CD14-positive monocyte (primary cell): ENCODE data around the gene PEDS1. TPM values are rescaled to one million over a fixed set of nuclear protein-coding genes. Genes with fewer than 3 reads are reported as not detected.

Source experiments
- DNase-seq, 3 donors: peaks; one replicate each; pipeline ENCODE4 v3.0.0-alpha.2; 2011 to 2022
- H2AFZ ChIP-seq: 2 replicates; pipeline ENCODE4 v1.6.0; 2012; ENCODE audit warnings: mild to moderate bottlenecking, low read depth, low read length, inconsistent platforms; ENCODE audit not compliant: insufficient read depth, poor library complexity, severe bottlenecking
- H3K27ac ChIP-seq, 2 donors: 1 replicate in 1 of 2; 2 replicates in 1 of 2; pipeline ENCODE4 v1.5.1; 2012 to 2013; ENCODE audit warnings: low read length in 2 of 2, control low read depth in 1 of 2, inconsistent platforms in 1 of 2, low read depth in 1 of 2, mild to moderate bottlenecking in 1 of 2
- H3K27me3 ChIP-seq, 2 donors: one replicate each; pipeline versions ENCODE4 v1.6.0 to v1.6.1; 2011 to 2013; ENCODE audit warnings: low read length in 2 of 2; ENCODE audit not compliant: control insufficient read depth in 2 of 2, insufficient read depth in 2 of 2
- H3K36me3 ChIP-seq, 2 donors: replicated peaks in 1 of 2; 1 replicate in 1 of 2; 2 replicates in 1 of 2; pipeline versions ENCODE4 v1.5.1 to v1.6.1; 2012 to 2013; ENCODE audit warnings: low read length in 2 of 2, control low read depth in 1 of 2, inconsistent platforms in 1 of 2, mild to moderate bottlenecking in 1 of 2; ENCODE audit not compliant: insufficient read depth in 2 of 2, control insufficient read depth in 1 of 2
- H3K4me1 ChIP-seq, 2 donors: 1 replicate in 1 of 2; 2 replicates in 1 of 2; pipeline versions ENCODE4 v1.5.1 to v1.6.1; 2012 to 2013; ENCODE audit warnings: low read length in 2 of 2, control low read depth in 1 of 2, inconsistent platforms in 1 of 2, mild to moderate bottlenecking in 1 of 2, moderate library complexity in 1 of 2; ENCODE audit not compliant: insufficient read depth in 2 of 2, control insufficient read depth in 1 of 2
- H3K4me2 ChIP-seq: replicated peaks from 2 replicates; pipeline ENCODE3; 2012; ENCODE audit warnings: low read length, moderate library complexity, mild to moderate bottlenecking; ENCODE audit not compliant: poor library complexity, severe bottlenecking; ENCODE audit errors: extremely low read depth
- H3K4me3 ChIP-seq, 3 experiments: fragments of 200-600 bp in 1 of 3; sonication (generic) in 1 of 3; replicated peaks in 1 of 3; 1 replicate in 2 of 3; 2 replicates in 1 of 3; pipeline ENCODE4 v1.5.1; 2011 to 2013; ENCODE audit warnings: low read length in 3 of 3, mild to moderate bottlenecking in 3 of 3, control low read depth in 2 of 3, low read depth in 2 of 3, inconsistent platforms in 1 of 3, moderate library complexity in 1 of 3
- H3K79me2 ChIP-seq: 2 replicates; pipeline ENCODE4 v1.6.0; 2012; ENCODE audit warnings: mild to moderate bottlenecking, control low read depth, inconsistent platforms, low read length, moderate library complexity; ENCODE audit not compliant: insufficient read depth
- H3K9ac ChIP-seq: 2 replicates; pipeline ENCODE4 v1.6.0; 2017; ENCODE audit warnings: low read length, mild to moderate bottlenecking; ENCODE audit not compliant: insufficient read depth, poor library complexity, severe bottlenecking
- H3K9me3 ChIP-seq, 2 donors: replicated peaks in 1 of 2; 1 replicate in 1 of 2; 2 replicates in 1 of 2; pipeline versions ENCODE4 v1.5.1 to v1.6.1; 2012 to 2013; ENCODE audit warnings: low read length in 2 of 2, control low read depth in 1 of 2; ENCODE audit not compliant: control insufficient read depth in 1 of 2, insufficient read depth in 1 of 2
- H4K20me1 ChIP-seq: 2 replicates; pipeline ENCODE4 v1.6.0; 2012; ENCODE audit warnings: mild to moderate bottlenecking, low read length, control low read depth, moderate library complexity; ENCODE audit not compliant: insufficient read depth
- H3K27ac Mint-ChIP-seq, 7 donors: one replicate each; pipeline ENCODE4 v1.8.0; 2020; ENCODE audit warnings: mild to moderate bottlenecking in 7 of 7, mixed read lengths in 7 of 7, moderate library complexity in 6 of 7, inconsistent platforms in 2 of 7
- H3K27me3 Mint-ChIP-seq, 3 donors: one replicate each; pipeline ENCODE4 v1.8.0; 2021 to 2022; ENCODE audit warnings: low read depth in 3 of 3, mild to moderate bottlenecking in 3 of 3, mixed read lengths in 3 of 3, moderate library complexity in 3 of 3, inconsistent platforms in 1 of 3
- H3K36me3 Mint-ChIP-seq, 2 donors: one replicate each; pipeline ENCODE4 v1.8.0; 2020; ENCODE audit warnings: mixed read lengths in 2 of 2, inconsistent platforms in 1 of 2, mild to moderate bottlenecking in 1 of 2
- H3K4me1 Mint-ChIP-seq: one replicate; pipeline ENCODE4 v1.8.0; 2020; ENCODE audit warnings: mild to moderate bottlenecking, mixed read lengths
- H3K4me3 Mint-ChIP-seq, 2 donors: one replicate each; pipeline ENCODE4 v1.8.0; 2020; ENCODE audit warnings: mild to moderate bottlenecking in 2 of 2, mixed read lengths in 2 of 2, moderate library complexity in 1 of 2
- H3K9me3 Mint-ChIP-seq, 7 donors: one replicate each; pipeline ENCODE4 v1.8.0; 2020 to 2022; ENCODE audit warnings: mixed read lengths in 7 of 7, mild to moderate bottlenecking in 6 of 7, moderate library complexity in 6 of 7, inconsistent platforms in 2 of 7
- WGBS: methylation state at CpG from one replicate; pipeline ENCODE4 v1.1.5; 2013; ENCODE audit warnings: missing lambda C conversion rate; ENCODE audit not compliant: insufficient coverage; 5-methylcytosine and 5-hydroxymethylcytosine counted together
- intact Hi-C, 2 donors: fragments of 100-400 bp; cut with micrococcal nuclease; formaldehyde crosslinking; loops; one replicate each; pipeline versions ENCODE4 v1.15.0 to v1.15.1; 2023
- polyA plus RNA-seq, 3 donors: library from polyadenylated mRNA; depleted of rRNA in 1 of 3; unstranded in 2 of 3; stranded (reverse) in 1 of 3; fragments of 300-500 nt in 2 of 3; fragments of >200 nt in 1 of 3; fragmentation: Illumina TruSeq in 2 of 3; gene quantifications; 1 replicate in 2 of 3; 2 replicates in 1 of 3; pipeline ENCODE4 v1.2.3, GENCODE V29; 2012 to 2021
- TF ChIP-seq, protein P1 (sequence below): fragments of 200-600 bp; IDR thresholded peaks from one replicate; pipeline ENCODE4 v1.8.0; 2022; ENCODE audit warnings: antibody characterized with exemption, mild to moderate bottlenecking

Gene PEDS1
- polyA plus RNA-seq, 3 donors = 19.6 to 48.1 (median 25.2) TPM

DNA sequence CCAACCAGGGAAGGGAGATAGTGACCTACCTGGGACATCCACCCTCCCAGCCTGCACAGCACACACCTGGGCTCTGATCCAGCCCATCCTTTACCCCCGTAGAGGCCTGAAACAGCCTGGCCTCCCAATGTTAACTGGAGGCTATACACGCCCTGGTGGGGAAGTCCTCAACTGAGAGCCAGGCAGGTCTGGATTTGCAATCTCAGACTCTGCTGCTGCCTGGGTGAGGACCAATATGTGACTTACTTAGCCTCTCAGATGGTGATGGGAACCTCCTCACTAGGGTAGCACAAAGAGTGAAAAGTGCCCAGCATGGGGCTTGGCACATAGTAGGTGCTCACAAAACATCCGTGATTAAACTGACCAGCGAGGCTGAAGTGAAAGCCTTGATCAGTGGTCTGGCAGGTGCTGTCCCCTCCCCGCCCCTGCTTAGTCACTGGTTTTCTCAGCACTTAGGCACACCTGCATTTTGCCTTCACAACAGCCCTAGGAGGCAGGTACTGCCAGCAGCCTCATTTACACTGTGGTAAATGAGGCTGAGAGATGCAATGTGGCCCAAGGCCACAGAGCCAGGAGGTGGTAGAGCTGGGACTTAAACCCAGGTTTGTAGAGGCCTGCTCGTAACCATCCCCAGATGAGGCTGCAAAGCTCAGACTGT is 12.4 kb downstream of the PEDS1 start:
- Mint-ChIP-seq H3K9me3 (no peaks in the 10 kb centered on the region), H3K36me3 (peaks cover 55 to 78% of the 10 kb centered on the region in 2 donors), H3K27ac (peak overlapping the region in 4 of 7 donors; percentile 44 to 78 (median 54)), H3K27me3 (peaks cover 0 to 2% (median 0%) of the 10 kb centered on the region in 3 donors), H3K4me1 (peaks cover 40% of the 10 kb centered on the region), H3K4me3 (no peak overlapping the region)
- DNase-seq = no peak
- peaks cover 24 to 29% of the 10 kb centered on the region in 2 donors for H3K4me1 ChIP-seq
- TF ChIP-seq, protein P1, sequence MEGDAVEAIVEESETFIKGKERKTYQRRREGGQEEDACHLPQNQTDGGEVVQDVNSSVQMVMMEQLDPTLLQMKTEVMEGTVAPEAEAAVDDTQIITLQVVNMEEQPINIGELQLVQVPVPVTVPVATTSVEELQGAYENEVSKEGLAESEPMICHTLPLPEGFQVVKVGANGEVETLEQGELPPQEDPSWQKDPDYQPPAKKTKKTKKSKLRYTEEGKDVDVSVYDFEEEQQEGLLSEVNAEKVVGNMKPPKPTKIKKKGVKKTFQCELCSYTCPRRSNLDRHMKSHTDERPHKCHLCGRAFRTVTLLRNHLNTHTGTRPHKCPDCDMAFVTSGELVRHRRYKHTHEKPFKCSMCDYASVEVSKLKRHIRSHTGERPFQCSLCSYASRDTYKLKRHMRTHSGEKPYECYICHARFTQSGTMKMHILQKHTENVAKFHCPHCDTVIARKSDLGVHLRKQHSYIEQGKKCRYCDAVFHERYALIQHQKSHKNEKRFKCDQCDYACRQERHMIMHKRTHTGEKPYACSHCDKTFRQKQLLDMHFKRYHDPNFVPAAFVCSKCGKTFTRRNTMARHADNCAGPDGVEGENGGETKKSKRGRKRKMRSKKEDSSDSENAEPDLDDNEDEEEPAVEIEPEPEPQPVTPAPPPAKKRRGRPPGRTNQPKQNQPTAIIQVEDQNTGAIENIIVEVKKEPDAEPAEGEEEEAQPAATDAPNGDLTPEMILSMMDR = no peak
- H3K79me2 ChIP-seq = peaks cover 79% of the 10 kb centered on the region
- peaks cover 58% of the 10 kb centered on the region for H4K20me1 ChIP-seq
- intact Hi-C loops = no loop called here
- H2AFZ ChIP-seq = no peak overlapping the region
- H3K36me3 ChIP-seq = peaks cover 46 to 71% of the 10 kb centered on the region in 2 donors
- no peaks in the 10 kb centered on the region for H3K9me3 ChIP-seq
- H3K4me3 ChIP-seq = no peak overlapping the region
- H3K27me3 ChIP-seq = no peaks in the 10 kb centered on the region
- H3K27ac ChIP-seq = peak overlapping the region in 1 of 2 donors; percentile 52
- H3K9ac ChIP-seq = no peak overlapping the region
- 98% methylated on average over 5 of the region's 6 CpGs for WGBS
- H3K4me2 ChIP-seq = no peak overlapping the region

DNA sequence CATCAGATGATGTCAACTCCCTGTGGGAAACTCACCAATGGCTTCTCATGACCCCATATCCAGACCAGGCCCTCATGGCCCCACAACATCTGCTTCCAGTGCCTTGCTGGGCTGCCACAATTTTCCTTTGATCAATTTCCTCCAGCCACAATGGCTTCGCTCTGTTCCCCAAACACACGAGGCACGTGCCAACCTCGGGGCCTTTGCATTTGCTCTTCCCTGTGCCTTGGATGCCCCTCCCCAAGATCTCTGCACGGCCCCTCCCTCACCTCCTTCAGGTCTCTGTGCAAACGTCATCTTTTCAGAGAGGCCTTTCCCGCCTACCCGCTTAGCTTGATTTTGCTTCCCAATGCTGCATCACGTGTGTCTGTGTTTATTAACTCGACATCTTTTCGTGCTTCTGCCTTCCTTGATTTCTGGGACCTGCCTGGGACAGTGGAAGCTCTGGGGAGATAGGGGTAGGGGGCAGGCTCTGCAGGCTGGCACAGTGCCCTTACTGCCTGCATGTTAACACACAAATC is 13.1 kb downstream of the PEDS1 start:
- 95% methylated on average over 3 of the region's 11 CpGs for WGBS
- H3K4me1 Mint-ChIP-seq = peaks cover 33% of the 10 kb centered on the region
- H3K27me3 Mint-ChIP-seq = peaks cover 0 to 2% (median 0%) of the 10 kb centered on the region in 3 donors
- DNase-seq = no peak
- peaks cover 49 to 78% of the 10 kb centered on the region in 2 donors for H3K36me3 ChIP-seq
- H3K4me3 ChIP-seq = no peak overlapping the region
- no peak overlapping the region for H3K4me3 Mint-ChIP-seq
- TF ChIP-seq, protein P1 = no peak
- H3K79me2 ChIP-seq = peaks cover 72% of the 10 kb centered on the region
- H3K4me1 ChIP-seq = peaks cover 17 to 22% of the 10 kb centered on the region in 2 donors
- H3K4me2 ChIP-seq = no peak overlapping the region
- peak overlapping the region in 4 of 7 donors; percentile 16 to 91 (median 48) for H3K27ac Mint-ChIP-seq
- H3K9me3 Mint-ChIP-seq = no peaks in the 10 kb centered on the region
- no peak overlapping the region for H2AFZ ChIP-seq
- peaks cover 65% of the 10 kb centered on the region for H4K20me1 ChIP-seq
- H3K27ac ChIP-seq = peak overlapping the region in 1 of 2 donors; percentile 52
- peaks cover 58 to 82% of the 10 kb centered on the region in 2 donors for H3K36me3 Mint-ChIP-seq
- no peaks in the 10 kb centered on the region for H3K27me3 ChIP-seq
- no peak overlapping the region for H3K9ac ChIP-seq
- H3K9me3 ChIP-seq = no peaks in the 10 kb centered on the region
- intact Hi-C loops = no loop called here
